Lower leg skin (tissue), 3 donors: ENCODE measurements around the gene ZMAT1.

Experiments used
- CTCF ChIP-seq, 3 donors: fragments of 450-650 bp; IDR thresholded peaks; one replicate each; pipeline ENCODE4 v1.5.1; 2016; ENCODE audit warnings: antibody characterized with exemption in 3 of 3, mild to moderate bottlenecking in 3 of 3, moderate library complexity in 2 of 3
- POLR2A ChIP-seq, 2 donors: fragments of 450-650 bp; IDR thresholded peaks; one replicate each; pipeline ENCODE4 v1.6.1; 2016 to 2017; ENCODE audit warnings: antibody characterized with exemption in 2 of 2, mild to moderate bottlenecking in 1 of 2, moderate library complexity in 1 of 2

GRCh38 chrX:101904996-101905395 is 26.8 kb downstream of the ZMAT1 start:
- TF ChIP-seq POLR2A (IDR thresholded peaks at IDR 0.05) (no peak), CTCF (IDR thresholded peaks at IDR 0.05) (no peak)
